Measurements from ENCODE around the gene KLHL34. TPM values are rescaled to one million over a fixed set of nuclear protein-coding genes. Genes with fewer than 3 reads are reported as not detected.

The KLHL34 gene
- not detected in 2 replicates for total RNA-seq (2014; rRNA removed; shearing (Covaris generic); ENCODE audit: low replicate concordance)

- no peaks in the 10 kb centered on the region for H3K9me3 ChIP-seq
- H3K36me3 ChIP-seq = no peaks in the 10 kb centered on the region
- DNase-seq = no peak
- no peak within 1 kb of the TSS for H3K4me3 ChIP-seq
- no peaks in the 10 kb centered on the region for H3K27me3 ChIP-seq
Measured at GRCh38 chrX:21658152-21658737, at the start of gene KLHL34. Gene KLHL34, minus strand, starts transcription at chrX:21658330. Its CDS starts 542 bp downstream, at chrX:21657788.

- no peaks in the 10 kb centered on the region for H3K36me3 ChIP-seq
- H3K27me3 ChIP-seq = no peaks in the 10 kb centered on the region
- H3K9me3 ChIP-seq = no peaks in the 10 kb centered on the region
- no peak overlapping the region for H3K4me3 ChIP-seq
- no peak for DNase-seq
Measured at GRCh38 chrX:21705225-21705624, 47.1 kb upstream of the KLHL34 start.

GRCh38 chrX:21702725-21703124, 44.6 kb upstream of the KLHL34 start:
- Histone ChIP-seq H3K4me3 (no peak overlapping the region), H3K27me3 (no peaks in the 10 kb centered on the region), H3K9me3 (no peaks in the 10 kb centered on the region), H3K36me3 (no peaks in the 10 kb centered on the region)
- DNase-seq = no peak

- no peak overlapping the region for H3K4me3 ChIP-seq
- DNase-seq = no peak
- no peaks in the 10 kb centered on the region for H3K9me3 ChIP-seq
- no peaks in the 10 kb centered on the region for H3K27me3 ChIP-seq
- H3K36me3 ChIP-seq = no peaks in the 10 kb centered on the region
Measured at GRCh38 chrX:21700967-21701366, 42.8 kb upstream of the KLHL34 start.

GRCh38 chrX:21700275-21700674, 42.1 kb upstream of the KLHL34 start:
- Histone ChIP-seq H3K9me3 (no peaks in the 10 kb centered on the region), H3K36me3 (no peaks in the 10 kb centered on the region), H3K27me3 (no peaks in the 10 kb centered on the region), H3K4me3 (no peak overlapping the region)
- no peak for DNase-seq

- Histone ChIP-seq H3K27me3 (no peaks in the 10 kb centered on the region), H3K36me3 (no peaks in the 10 kb centered on the region), H3K4me3 (no peak overlapping the region), H3K9me3 (no peaks in the 10 kb centered on the region)
- no peak for DNase-seq
Measured at GRCh38 chrX:21699136-21699535, 41.0 kb upstream of the KLHL34 start.

- Histone ChIP-seq H3K36me3 (no peaks in the 10 kb centered on the region), H3K9me3 (no peaks in the 10 kb centered on the region)
Measured at GRCh38 chrX:21698272-21698671, 40.1 kb upstream of the KLHL34 start.

GRCh38 chrX:21691512-21692018, 33.4 kb upstream of the KLHL34 start:
- no peak for DNase-seq
- H3K9me3 ChIP-seq = no peaks in the 10 kb centered on the region
- H3K27me3 ChIP-seq = no peaks in the 10 kb centered on the region
- no peaks in the 10 kb centered on the region for H3K36me3 ChIP-seq
- H3K4me3 ChIP-seq = no peak overlapping the region

More at GRCh38 chrX:21698272-21698671, 40.1 kb upstream of the KLHL34 start:
- H3K27me3 ChIP-seq = no peaks in the 10 kb centered on the region
- DNase-seq = no peak
- H3K4me3 ChIP-seq = no peak overlapping the region

- DNase-seq = no peak
- no peak overlapping the region for H3K4me3 ChIP-seq
- no peaks in the 10 kb centered on the region for H3K9me3 ChIP-seq
- H3K27me3 ChIP-seq = no peaks in the 10 kb centered on the region
- H3K36me3 ChIP-seq = no peaks in the 10 kb centered on the region
Measured at GRCh38 chrX:21683941-21684340, 25.8 kb upstream of the KLHL34 start.

- no peaks in the 10 kb centered on the region for H3K36me3 ChIP-seq
- no peaks in the 10 kb centered on the region for H3K9me3 ChIP-seq
- H3K4me3 ChIP-seq = no peak overlapping the region
- H3K27me3 ChIP-seq = no peaks in the 10 kb centered on the region
- no peak for DNase-seq
Measured at GRCh38 chrX:21678048-21678612, 20.0 kb upstream of the KLHL34 start.

GRCh38 chrX:21675931-21676330, 17.8 kb upstream of the KLHL34 start:
- Histone ChIP-seq H3K36me3 (no peaks in the 10 kb centered on the region), H3K27me3 (no peaks in the 10 kb centered on the region), H3K9me3 (no peaks in the 10 kb centered on the region), H3K4me3 (no peak overlapping the region)
- no peak for DNase-seq

- no peak overlapping the region for H3K4me3 ChIP-seq
- no peaks in the 10 kb centered on the region for H3K9me3 ChIP-seq
- no peak for DNase-seq
- no peaks in the 10 kb centered on the region for H3K27me3 ChIP-seq
- no peaks in the 10 kb centered on the region for H3K36me3 ChIP-seq
Measured at GRCh38 chrX:21674430-21675186, 16.5 kb upstream of the KLHL34 start.

- no peak overlapping the region for H3K4me3 ChIP-seq
- H3K9me3 ChIP-seq = no peaks in the 10 kb centered on the region
- DNase-seq = no peak
- H3K27me3 ChIP-seq = no peaks in the 10 kb centered on the region
- H3K36me3 ChIP-seq = no peaks in the 10 kb centered on the region
Measured at GRCh38 chrX:21666679-21667078, 8.5 kb upstream of the KLHL34 start.

- Histone ChIP-seq H3K36me3 (no peaks in the 10 kb centered on the region), H3K4me3 (no peak overlapping the region), H3K27me3 (no peaks in the 10 kb centered on the region), H3K9me3 (no peaks in the 10 kb centered on the region)
- no peak for DNase-seq
Measured at GRCh38 chrX:21666252-21666651, 8.1 kb upstream of the KLHL34 start.

GRCh38 chrX:21662761-21663160, 4.6 kb upstream of the KLHL34 start:
- Histone ChIP-seq H3K9me3 (no peaks in the 10 kb centered on the region), H3K36me3 (no peaks in the 10 kb centered on the region), H3K27me3 (no peaks in the 10 kb centered on the region), H3K4me3 (no peak overlapping the region)
- no peak for DNase-seq

- Histone ChIP-seq H3K9me3 (no peaks in the 10 kb centered on the region), H3K36me3 (no peaks in the 10 kb centered on the region), H3K27me3 (no peaks in the 10 kb centered on the region), H3K4me3 (no peak overlapping the region)
- no peak for DNase-seq
Measured at GRCh38 chrX:21661316-21661715, 3.2 kb upstream of the KLHL34 start.

- H3K36me3 ChIP-seq = no peaks in the 10 kb centered on the region
- no peak overlapping the region for H3K4me3 ChIP-seq
- no peaks in the 10 kb centered on the region for H3K27me3 ChIP-seq
- no peaks in the 10 kb centered on the region for H3K9me3 ChIP-seq
- no peak for DNase-seq
Measured at GRCh38 chrX:21660156-21660555, 2.0 kb upstream of the KLHL34 start.

- DNase-seq = no peak
- H3K36me3 ChIP-seq = no peaks in the 10 kb centered on the region
- H3K27me3 ChIP-seq = no peaks in the 10 kb centered on the region
- H3K9me3 ChIP-seq = no peaks in the 10 kb centered on the region
- no peak overlapping the region for H3K4me3 ChIP-seq
Measured at GRCh38 chrX:21659320-21659719, 1.2 kb upstream of the KLHL34 start.

Data from MG63 (cell line).